Activated T-helper 9 cell treated with anti-CD3 and anti-CD28 coated beads, Interleukin-2, amount 50 U/mL, for 16 hours (primary cell): ENCODE measurements around the gene RAB17.

Experiments
- DNase-seq: peaks from one replicate; pipeline ENCODE4 v3.0.0-alpha.2; 2020; ENCODE audit warnings: low read depth

RAB17 gene

GRCh38 chr2:237576974-237577373, 13.6 kb downstream of the RAB17 start:
- no peak for DNase-seq

GRCh38 chr2:237575869-237576862, 14.4 kb downstream of the RAB17 start:
- no peak for DNase-seq

DNA sequence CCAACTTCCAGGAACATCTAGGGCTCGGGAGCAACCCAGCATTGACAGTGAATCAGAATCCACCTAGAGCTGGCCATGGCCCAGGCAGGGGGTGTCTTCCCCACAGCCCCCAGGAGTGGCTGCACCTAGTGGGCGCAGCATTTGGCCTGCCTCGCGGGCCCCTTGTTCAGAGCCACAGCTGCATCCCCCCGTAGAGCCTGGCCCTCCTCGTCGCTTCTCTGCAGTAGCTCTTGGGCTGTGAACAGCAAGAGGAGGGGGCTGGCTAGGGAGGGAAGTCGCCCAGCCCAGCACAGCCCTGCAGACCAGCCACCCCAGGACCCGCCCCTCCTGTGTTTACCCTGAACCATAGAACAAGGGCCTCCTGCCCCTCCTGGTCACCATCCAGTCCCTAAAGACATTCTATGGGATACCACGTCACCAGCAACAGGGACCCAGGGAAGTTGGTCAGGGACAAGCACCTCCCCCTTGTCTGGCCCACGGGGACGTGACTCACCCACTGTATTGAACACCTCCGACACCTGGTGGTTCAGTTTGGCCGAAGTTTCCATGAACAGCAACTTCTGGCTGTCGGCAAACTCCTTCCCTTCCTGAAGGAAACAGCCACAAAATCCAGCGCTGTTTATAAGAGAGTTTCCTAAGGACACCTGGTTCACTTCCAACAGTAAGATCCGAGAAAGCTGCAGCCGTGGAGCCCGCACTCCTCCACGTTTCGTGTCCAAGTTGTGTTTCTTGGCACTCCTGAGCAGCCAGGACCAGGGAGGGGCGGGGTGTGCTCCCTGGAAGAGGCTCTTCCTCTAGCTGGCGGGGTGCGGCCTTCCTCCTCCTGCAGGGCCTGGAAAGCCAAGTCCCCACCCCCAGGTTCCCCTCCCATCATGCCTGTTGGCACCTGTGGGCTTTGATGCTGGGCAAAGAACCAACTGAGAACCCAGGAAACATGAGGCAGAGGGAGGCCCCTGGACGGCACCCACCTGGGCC, 15.4 kb downstream of the RAB17 start:
- no peak for DNase-seq

DNA sequence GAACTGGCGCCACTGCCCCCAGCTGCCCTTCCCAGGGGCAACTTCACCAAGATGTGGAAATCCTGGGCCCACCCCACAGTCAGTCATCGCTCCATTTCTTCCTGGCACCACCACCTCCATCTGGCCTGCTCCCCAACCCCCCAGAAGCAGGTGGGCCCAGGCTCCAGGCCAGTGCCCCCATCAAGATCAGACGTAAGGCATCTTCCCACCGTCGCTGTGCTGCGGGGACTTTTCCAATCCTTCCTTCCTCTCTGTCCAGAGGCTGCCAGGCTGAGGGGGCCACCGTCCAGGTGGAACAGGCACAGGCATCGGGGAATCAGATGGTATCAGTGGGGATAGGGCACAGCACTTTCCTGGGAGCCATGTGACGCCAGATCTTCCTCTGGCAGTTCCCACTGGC, 16.1 kb downstream of the RAB17 start:
- no peak for DNase-seq

DNA sequence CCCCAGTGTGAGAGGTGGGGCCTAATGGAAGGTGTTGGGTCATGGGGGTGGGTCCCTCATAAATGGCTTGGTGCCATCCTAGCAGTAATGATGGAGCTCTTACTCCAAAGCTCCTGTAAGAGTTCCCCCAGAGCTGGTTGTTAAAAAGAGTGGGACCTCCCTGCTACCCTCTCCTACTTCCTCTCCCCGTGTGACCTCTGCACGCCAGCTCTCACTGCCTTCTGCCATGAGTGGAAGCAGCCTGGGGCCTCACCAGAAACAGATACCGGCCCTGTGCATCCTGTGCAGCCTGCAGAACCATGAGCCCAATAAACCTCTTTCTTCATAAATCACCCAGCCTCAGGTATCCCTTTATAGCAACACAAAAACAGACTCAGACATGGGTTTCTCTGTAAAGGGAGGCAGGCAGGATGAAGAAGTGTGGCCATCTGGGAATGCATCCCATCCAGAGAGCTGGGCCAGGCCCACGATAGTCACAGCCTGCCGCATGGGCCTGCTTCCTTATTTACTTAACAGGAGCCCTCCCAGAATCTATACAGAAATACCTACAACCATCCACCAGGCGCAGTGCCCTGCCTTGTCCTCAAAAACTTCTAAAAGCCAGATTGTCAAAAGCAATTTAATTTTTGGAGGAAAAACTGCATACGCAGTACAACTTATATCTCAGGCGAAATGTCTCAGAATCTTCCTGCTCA, 16.7 kb downstream of the RAB17 start:
- no peak for DNase-seq

- DNase-seq = no peak
These were observed 17.8 kb downstream of the RAB17 start for GRCh38 chr2:237572742-237573101.

- DNase-seq = peak; percentile 75
These were observed 18.4 kb downstream of the RAB17 start for GRCh38 chr2:237572021-237572741.

GRCh38 chr2:237571551-237571950, 19.0 kb downstream of the RAB17 start:
- no peak for DNase-seq

DNA sequence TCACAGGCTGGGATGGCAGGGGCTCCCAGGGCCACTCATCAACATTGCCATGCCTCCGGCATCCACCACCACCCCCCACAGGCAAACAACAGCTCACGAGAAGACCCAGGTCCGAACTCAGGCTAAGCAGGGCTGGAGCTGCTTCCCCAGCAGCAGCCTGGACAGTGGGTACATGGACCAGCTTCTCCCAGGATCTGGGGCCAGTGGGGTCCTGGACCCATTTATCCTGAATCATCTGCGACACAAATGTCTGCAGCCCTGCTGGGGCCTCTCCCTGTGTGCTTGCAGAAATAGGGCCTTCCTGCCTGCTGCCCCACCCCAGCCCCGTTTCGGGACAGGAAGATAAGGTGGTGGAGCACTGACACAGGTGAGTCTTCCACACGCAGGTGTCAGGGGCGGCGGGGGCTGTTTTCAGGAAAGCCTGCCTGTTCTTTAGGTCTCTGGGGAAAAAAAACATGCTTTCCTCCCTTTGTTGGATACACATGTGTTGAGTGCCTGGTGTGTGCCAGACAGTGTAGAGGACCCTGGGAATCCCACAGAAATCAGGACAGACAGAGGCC, 19.7 kb downstream of the RAB17 start:
- DNase-seq = no peak

DNA sequence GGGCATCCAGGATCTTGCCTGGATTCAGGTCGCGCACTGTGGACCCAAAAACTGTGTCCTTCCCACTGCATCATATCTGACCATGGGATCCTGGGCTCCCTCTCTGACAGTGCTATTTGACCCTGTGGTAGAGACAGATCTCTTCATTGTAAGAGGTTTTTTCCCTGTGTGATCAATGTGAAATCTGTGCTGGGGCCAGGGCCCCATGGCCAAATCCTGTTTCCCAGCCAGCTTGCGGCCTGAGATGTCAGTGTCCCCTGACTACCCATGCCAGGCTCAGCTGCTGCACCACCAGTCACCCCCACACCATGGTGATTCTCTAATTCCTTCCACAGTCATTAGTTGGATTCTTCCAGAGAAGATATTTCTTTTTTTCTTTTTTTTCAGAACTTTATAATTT, 20.6 kb downstream of the RAB17 start:
- no peak for DNase-seq

DNA sequence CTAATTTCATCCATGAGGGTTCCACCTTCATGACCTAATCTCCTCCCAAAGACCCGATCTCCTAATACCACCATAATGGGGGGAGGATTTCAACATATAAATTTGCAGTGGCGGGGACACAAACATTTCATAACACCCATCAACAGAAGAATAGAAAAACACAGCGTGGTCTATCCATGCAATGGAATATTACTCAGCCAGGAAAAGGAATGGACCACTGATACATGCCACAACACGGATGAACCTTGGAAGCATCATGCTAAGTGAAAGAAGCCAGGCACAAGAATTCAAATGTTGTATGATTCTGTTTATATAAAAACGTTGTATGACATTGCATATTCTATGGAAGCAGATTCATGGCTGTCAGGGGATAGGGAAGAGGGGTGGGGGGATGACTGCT, 21.5 kb downstream of the RAB17 start:
- DNase-seq = no peak

GRCh38 chr2:237568121-237568660, 22.3 kb downstream of the RAB17 start:
- no peak for DNase-seq

- DNase-seq = no peak
These were observed 23.1 kb downstream of the RAB17 start for GRCh38 chr2:237567276-237568029.

DNA sequence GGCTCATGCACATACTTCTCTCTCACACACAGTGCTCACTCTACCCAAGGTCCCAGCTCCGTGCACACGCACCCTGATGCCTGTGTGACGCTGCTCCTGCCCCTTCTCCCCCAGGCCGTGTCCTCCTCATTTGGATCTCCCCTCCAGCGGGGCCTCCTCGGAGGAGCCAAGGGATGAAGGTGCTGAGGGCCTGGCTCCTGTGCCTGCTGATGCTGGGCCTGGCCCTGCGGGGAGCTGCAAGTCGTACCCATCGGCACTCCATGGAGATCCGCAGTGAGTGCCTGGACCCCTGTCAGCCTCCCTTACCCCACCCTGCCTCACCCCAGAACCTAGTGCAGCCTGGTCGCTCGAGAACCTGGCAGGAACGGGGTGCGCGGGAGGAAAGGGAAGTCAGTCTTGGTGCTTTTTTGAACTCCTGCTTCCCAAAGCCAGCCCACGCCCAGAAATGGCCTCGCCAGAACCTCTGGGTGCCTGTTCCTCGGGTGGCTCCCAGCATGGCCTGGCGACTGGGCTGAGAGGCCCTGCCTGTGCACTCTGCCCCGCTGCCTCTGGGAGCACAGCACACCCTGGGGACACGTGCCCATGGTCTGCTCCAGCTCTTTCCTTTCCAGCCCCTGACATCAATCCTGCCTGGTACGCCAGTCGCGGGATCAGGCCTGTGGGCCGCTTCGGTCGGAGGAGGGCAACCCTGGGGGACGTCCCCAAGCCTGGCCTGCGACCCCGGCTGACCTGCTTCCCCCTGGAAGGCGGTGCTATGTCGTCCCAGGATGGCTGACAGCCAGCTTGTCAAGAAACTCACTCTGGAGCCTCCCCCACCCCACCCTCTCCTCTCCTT, 23.9 kb downstream of the RAB17 start, which contains the start of gene PRLH:
Gene PRLH (plus strand): TSS at position 174 of the 835 bp plus-strand sequence. CDS start 0 bp downstream, at position 174.
- no peak for DNase-seq

GRCh38 chr2:237565974-237566373, 24.6 kb downstream of the RAB17 start:
- no peak for DNase-seq

GRCh38 chr2:237564526-237565131, 25.9 kb downstream of the RAB17 start:
- no peak for DNase-seq

DNA sequence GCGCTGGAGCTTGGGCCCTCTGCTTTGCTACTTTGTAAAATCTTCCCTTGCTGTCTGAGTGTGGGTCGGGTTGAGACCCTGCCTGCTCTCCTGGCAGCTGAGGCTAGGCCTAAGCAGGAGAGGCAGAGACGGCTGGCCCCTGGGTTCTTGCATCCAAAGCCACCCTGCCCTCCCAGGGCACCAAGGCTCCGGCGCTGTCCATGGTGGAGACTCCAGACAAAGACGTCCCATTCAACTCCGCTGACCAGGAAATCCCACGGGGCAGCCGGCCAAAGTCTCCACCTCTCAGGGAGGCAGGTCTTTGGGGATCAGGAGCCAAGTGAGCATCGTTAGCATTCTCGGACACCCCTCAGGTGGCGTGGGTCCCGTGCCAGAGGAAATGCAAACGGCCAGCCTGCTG, 26.7 kb downstream of the RAB17 start:
- no peak for DNase-seq

DNA sequence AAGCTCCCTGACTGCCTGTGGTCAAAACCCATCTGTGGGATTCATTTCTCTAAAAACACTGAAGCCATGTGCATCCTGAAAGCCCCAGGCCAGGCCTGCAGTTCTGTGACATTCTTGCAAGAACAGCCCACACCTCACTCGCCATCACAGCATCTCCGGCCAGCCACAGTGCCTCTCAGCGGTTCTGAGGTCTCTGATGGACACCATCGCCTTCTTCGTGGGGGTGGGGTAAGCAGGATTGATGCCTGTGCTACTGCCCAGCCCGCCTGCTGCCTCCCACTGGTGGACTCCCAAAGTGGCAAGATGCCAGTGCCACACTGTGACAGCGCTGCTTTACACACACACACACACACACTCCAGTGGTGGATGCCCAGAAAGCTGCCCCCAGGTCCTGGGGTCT, 29.3 kb downstream of the RAB17 start:
- no peak for DNase-seq
